Common myeloid progenitor, CD34-positive (primary cell): ENCODE measurements around the gene GLRA2.

Source experiments
- CTCF ChIA-PET: fragments of 350-600 bp; sonication (Branson Sonifier 250); formaldehyde crosslinking; loops from one replicate; lab custom pipeline; 2021; ENCODE audit warnings: antibody characterized with exemption; lab: Charles Lee
- POLR2A ChIA-PET: fragments of 350-600 bp; sonication (Branson Sonifier 250); formaldehyde crosslinking; loops from one replicate; lab custom pipeline; 2021; ENCODE audit warnings: antibody characterized with exemption; lab: Charles Lee
- DNase-seq, 3 donors: peaks; one replicate each; pipeline versions ENCODE4 v3.0.0 to v3.0.0-alpha.2; 2013
- H3K27ac ChIP-seq, 2 experiments: 1 replicate in 1 of 2; 2 replicates in 1 of 2; pipeline ENCODE4 v1.7.0; 2013; ENCODE audit warnings: inconsistent platforms in 2 of 2, low read length in 2 of 2, mild to moderate bottlenecking in 2 of 2, low read depth in 1 of 2, moderate library complexity in 1 of 2; ENCODE audit not compliant: severe bottlenecking in 2 of 2, insufficient read depth in 1 of 2, poor library complexity in 1 of 2
- H3K27me3 ChIP-seq, 5 experiments: replicated peaks in 2 of 5; 1 replicate in 3 of 5; 2 replicates in 2 of 5; pipeline versions ENCODE4 v1.6.1 to v1.7.0; 2013; ENCODE audit warnings: low read length in 4 of 5, mild to moderate bottlenecking in 2 of 5, moderate library complexity in 2 of 5, inconsistent platforms in 1 of 5; ENCODE audit not compliant: insufficient read depth in 5 of 5, control insufficient read depth in 4 of 5
- H3K36me3 ChIP-seq, 4 experiments: 1 replicate in 2 of 4; 2 replicates in 2 of 4; pipeline versions ENCODE4 v1.6.1 to v1.7.0; 2013; ENCODE audit warnings: low read length in 3 of 4, control low read depth in 1 of 4, mild to moderate bottlenecking in 1 of 4; ENCODE audit not compliant: control insufficient read depth in 4 of 4, insufficient read depth in 4 of 4
- H3K4me1 ChIP-seq, 4 experiments: 1 replicate in 3 of 4; 2 replicates in 1 of 4; pipeline versions ENCODE4 v1.6.1 to v1.7.1; 2013; ENCODE audit warnings: low read length in 3 of 4, mild to moderate bottlenecking in 3 of 4, control low read depth in 1 of 4, inconsistent platforms in 1 of 4, moderate library complexity in 1 of 4; ENCODE audit not compliant: control insufficient read depth in 4 of 4, insufficient read depth in 4 of 4; ENCODE audit errors: control extremely low read depth in 1 of 4
- H3K4me3 ChIP-seq, 7 experiments: 1 replicate in 4 of 7; 2 replicates in 3 of 7; pipeline versions ENCODE4 v1.5.1 to v1.7.0; 2013; ENCODE audit warnings: mild to moderate bottlenecking in 7 of 7, low read length in 6 of 7, moderate library complexity in 6 of 7, inconsistent platforms in 2 of 7, low read depth in 2 of 7, control low read depth in 1 of 7; ENCODE audit not compliant: insufficient read depth in 4 of 7, control insufficient read depth in 1 of 7; ENCODE audit errors: extremely low read depth in 1 of 7
- H3K9me3 ChIP-seq, 5 experiments: 1 replicate in 4 of 5; 2 replicates in 1 of 5; pipeline versions ENCODE4 v1.6.1 to v1.7.1; 2013; ENCODE audit warnings: low read length in 4 of 5, mild to moderate bottlenecking in 2 of 5, inconsistent platforms in 1 of 5, low read depth in 1 of 5, moderate library complexity in 1 of 5; ENCODE audit not compliant: control insufficient read depth in 4 of 5, insufficient read depth in 2 of 5; ENCODE audit errors: control extremely low read depth in 1 of 5
- WGBS: methylation state at CpG from one replicate; pipeline ENCODE4 v1.1.5; 2013; ENCODE audit not compliant: insufficient coverage; 5-methylcytosine and 5-hydroxymethylcytosine counted together

The GLRA2 gene

GRCh38 chrX:14554131-14554715 is 24.9 kb downstream of the GLRA2 start:
- no peak overlapping the region for H3K27ac ChIP-seq
- no peaks in the 10 kb centered on the region for H3K27me3 ChIP-seq
- CTCF ChIA-PET: no interaction called here
- H3K36me3 ChIP-seq: no peaks in the 10 kb centered on the region
- no peaks in the 10 kb centered on the region for H3K4me1 ChIP-seq
- WGBS: 80% methylated on average over 3 of the region's 3 CpGs
- no peaks in the 10 kb centered on the region for H3K9me3 ChIP-seq
- no peak overlapping the region for H3K4me3 ChIP-seq
- POLR2A ChIA-PET: no interaction called here
- no peak for DNase-seq

- no peak overlapping the region for H3K27ac ChIP-seq
- H3K9me3 ChIP-seq: peaks cover 0 to 5% (median 3%) of the 10 kb centered on the region in 5 experiments
- H3K27me3 ChIP-seq: no peaks in the 10 kb centered on the region
- H3K4me3 ChIP-seq: no peak overlapping the region
- H3K36me3 ChIP-seq: no peaks in the 10 kb centered on the region
- ChIA-PET POLR2A (no interaction called here), CTCF (no interaction called here)
- no peak for DNase-seq
- H3K4me1 ChIP-seq: no peaks in the 10 kb centered on the region
- WGBS: 100% methylated on average over 1 of the region's 2 CpGs
These were observed 34.7 kb downstream of the GLRA2 start for GRCh38 chrX:14564058-14564457.

GRCh38 chrX:14573161-14573560 is 43.8 kb downstream of the GLRA2 start:
- DNase-seq: no peak

GRCh38 chrX:14581081-14581480 is 51.7 kb downstream of the GLRA2 start:
- Histone ChIP-seq H3K36me3 (no peaks in the 10 kb centered on the region), H3K4me1 (no peaks in the 10 kb centered on the region), H3K9me3 (no peaks in the 10 kb centered on the region), H3K4me3 (no peak overlapping the region), H3K27ac (no peak overlapping the region), H3K27me3 (no peaks in the 10 kb centered on the region)
- ChIA-PET POLR2A (no interaction called here), CTCF (no interaction called here)
- WGBS: 94% methylated on average over 7 of the region's 8 CpGs
- DNase-seq: no peak

More at GRCh38 chrX:14573161-14573560, 43.8 kb downstream of the GLRA2 start:
- H3K4me3 ChIP-seq: no peak overlapping the region
- no peak overlapping the region for H3K27ac ChIP-seq
- H3K9me3 ChIP-seq: no peaks in the 10 kb centered on the region
- H3K4me1 ChIP-seq: no peaks in the 10 kb centered on the region
- ChIA-PET POLR2A (no interaction called here), CTCF (no interaction called here)
- WGBS: 100% methylated on average over 1 of the region's 2 CpGs
- H3K36me3 ChIP-seq: no peaks in the 10 kb centered on the region
- no peaks in the 10 kb centered on the region for H3K27me3 ChIP-seq

GRCh38 chrX:14584548-14584947 is 55.2 kb downstream of the GLRA2 start:
- no peaks in the 10 kb centered on the region for H3K4me1 ChIP-seq
- ChIA-PET POLR2A (no interaction called here), CTCF (interaction anchor here (0.9 kb wide), 1 partner anchor 13 kb away, joined by 3 read pairs; no protein-coding TSS in a partner anchor)
- DNase-seq: no peak
- no peaks in the 10 kb centered on the region for H3K27me3 ChIP-seq
- no peaks in the 10 kb centered on the region for H3K36me3 ChIP-seq
- no peak overlapping the region for H3K27ac ChIP-seq
- H3K4me3 ChIP-seq: no peak overlapping the region
- WGBS: 92% methylated on average over 1 of the region's 2 CpGs
- H3K9me3 ChIP-seq: no peaks in the 10 kb centered on the region

- Histone ChIP-seq H3K36me3 (no peaks in the 10 kb centered on the region), H3K4me1 (no peaks in the 10 kb centered on the region), H3K27me3 (no peaks in the 10 kb centered on the region), H3K4me3 (no peak overlapping the region), H3K9me3 (no peaks in the 10 kb centered on the region), H3K27ac (no peak overlapping the region)
- POLR2A ChIA-PET: no interaction called here
- DNase-seq: no peak
- CTCF ChIA-PET: interaction anchor here (1.0 kb wide), 1 partner anchor 9 kb away, joined by 4 read pairs; no protein-coding TSS in a partner anchor
- WGBS: 83% methylated on average over 1 of the region's 2 CpGs
These were observed 60.9 kb downstream of the GLRA2 start for GRCh38 chrX:14590216-14590615.

GRCh38 chrX:14590693-14591424 is 61.5 kb downstream of the GLRA2 start:
- no peaks in the 10 kb centered on the region for H3K4me1 ChIP-seq
- CTCF ChIA-PET: interaction anchor here (1.0 kb wide), 1 partner anchor 9 kb away, joined by 4 read pairs; no protein-coding TSS in a partner anchor
- H3K27ac ChIP-seq: no peak overlapping the region
- no peak for DNase-seq
- 100% methylated on average over 4 of the region's 7 CpGs for WGBS
- H3K9me3 ChIP-seq: no peaks in the 10 kb centered on the region
- H3K27me3 ChIP-seq: no peaks in the 10 kb centered on the region
- POLR2A ChIA-PET: no interaction called here
- no peak overlapping the region for H3K4me3 ChIP-seq
- no peaks in the 10 kb centered on the region for H3K36me3 ChIP-seq
